HG03432 (cell line): ENCODE results near the gene MSANTD4.
"Not testable (repeated sequence)": the region's sequence is repeated elsewhere in the genome, so short reads cannot be mapped to it uniquely, and the experiment has no call there.

Experiments used
- ATAC-seq: cut with Tn5 transposase; IDR thresholded peaks from one replicate; pipeline ENCODE4 v1.9.1; 2021; ENCODE audit warnings: mild to moderate bottlenecking, moderate library complexity; ENCODE audit not compliant: unreplicated experiment

Gene MSANTD4

GRCh38 chr11:106014620-106015019 is 7.4 kb downstream of the MSANTD4 start:
- ATAC-seq: no peak

GRCh38 chr11:106014035-106014434 is 8.0 kb downstream of the MSANTD4 start:
- no peak for ATAC-seq

GRCh38 chr11:106012744-106013143 is 9.3 kb downstream of the MSANTD4 start:
- no peak for ATAC-seq

GRCh38 chr11:106011481-106011880 is 10.6 kb downstream of the MSANTD4 start:
- ATAC-seq: no peak

GRCh38 chr11:106003094-106003493 is 18.9 kb downstream of the MSANTD4 start:
- not testable (repeated sequence) for ATAC-seq

GRCh38 chr11:106001304-106002012 is 20.6 kb downstream of the MSANTD4 start:
- ATAC-seq: no peak

GRCh38 chr11:105991888-105992287 is 30.2 kb downstream of the MSANTD4 start:
- no peak for ATAC-seq

GRCh38 chr11:105989124-105989523 is 32.9 kb downstream of the MSANTD4 start:
- no peak for ATAC-seq

- no peak for ATAC-seq
Observed at GRCh38 chr11:105988197-105988596, 33.8 kb downstream of the MSANTD4 start.

GRCh38 chr11:105986554-105986953 is 35.5 kb downstream of the MSANTD4 start:
- ATAC-seq: peak; percentile 51

- ATAC-seq: no peak
Observed at GRCh38 chr11:105979997-105980703, 41.9 kb downstream of the MSANTD4 start.

GRCh38 chr11:105975128-105975527 is 46.9 kb downstream of the MSANTD4 start:
- no peak for ATAC-seq

- ATAC-seq: no peak
Observed at GRCh38 chr11:105969756-105970155, 52.3 kb downstream of the MSANTD4 start.

GRCh38 chr11:105968021-105968697 is 53.9 kb downstream of the MSANTD4 start:
- ATAC-seq: no peak

- no peak for ATAC-seq
Observed at GRCh38 chr11:105960252-105961245, 61.5 kb downstream of the MSANTD4 start.
